Activated T-helper 17 cell treated with anti-CD3 and anti-CD28 coated beads, Interleukin-2, amount 50 U/mL, for 72 hours (primary cell): ENCODE data around the gene RTN4R. TPM values are rescaled to one million over a fixed set of nuclear protein-coding genes. Genes with fewer than 3 reads are reported as not detected.
"Not testable (repeated sequence)": the region's sequence is repeated elsewhere in the genome, so short reads cannot be mapped to it uniquely, and the experiment has no call there.

ENCODE experiments used
- ATAC-seq: fragments of 150-1000 bp; cut with Tn5 transposase; replicated peaks from 2 replicates; pipeline ENCODE4 v1.10.0; 2021; ENCODE audit warnings: mild to moderate bottlenecking, moderate library complexity
- H3K27ac Mint-ChIP-seq: one replicate; pipeline ENCODE4 v1.8.0; 2022; ENCODE audit warnings: mixed read lengths
- H3K27me3 Mint-ChIP-seq: one replicate; pipeline ENCODE4 v1.8.0; 2022; ENCODE audit warnings: mixed read lengths
- H3K36me3 Mint-ChIP-seq: one replicate; pipeline ENCODE4 v1.8.0; 2022; ENCODE audit warnings: low read depth, mild to moderate bottlenecking, mixed read lengths
- H3K4me1 Mint-ChIP-seq: one replicate; pipeline ENCODE4 v1.8.0; 2022; ENCODE audit warnings: mixed read lengths
- H3K4me3 Mint-ChIP-seq: one replicate; pipeline ENCODE4 v1.8.0; 2022; ENCODE audit warnings: mild to moderate bottlenecking, mixed read lengths
- H3K9me3 Mint-ChIP-seq: one replicate; pipeline ENCODE4 v1.8.0; 2022; ENCODE audit warnings: mixed read lengths
- total RNA-seq, 2 donors: library from RNA; stranded (reverse); gene quantifications; one replicate each; pipeline ENCODE4 v1.2.3, GENCODE V29; 2022

The RTN4R gene
- total RNA-seq, 2 donors from 2014 or later = 1.4 to 2.6 TPM

GRCh38 chr22:20284471-20285086 is 16.5 kb upstream of the RTN4R start:
- H3K4me3 Mint-ChIP-seq = no peak overlapping the region
- peaks cover under 1% of the 10 kb centered on the region for H3K27me3 Mint-ChIP-seq
- no peaks in the 10 kb centered on the region for H3K4me1 Mint-ChIP-seq
- H3K27ac Mint-ChIP-seq = no peak overlapping the region
- H3K36me3 Mint-ChIP-seq = no peaks in the 10 kb centered on the region
- ATAC-seq = no peak
- H3K9me3 Mint-ChIP-seq = no peaks in the 10 kb centered on the region

GRCh38 chr22:20283674-20284066 is 15.6 kb upstream of the RTN4R start:
- peaks cover 3% of the 10 kb centered on the region for H3K27me3 Mint-ChIP-seq
- no peaks in the 10 kb centered on the region for H3K4me1 Mint-ChIP-seq
- no peak overlapping the region for H3K4me3 Mint-ChIP-seq
- no peaks in the 10 kb centered on the region for H3K9me3 Mint-ChIP-seq
- no peaks in the 10 kb centered on the region for H3K36me3 Mint-ChIP-seq
- no peak overlapping the region for H3K27ac Mint-ChIP-seq
- no peak for ATAC-seq

DNA sequence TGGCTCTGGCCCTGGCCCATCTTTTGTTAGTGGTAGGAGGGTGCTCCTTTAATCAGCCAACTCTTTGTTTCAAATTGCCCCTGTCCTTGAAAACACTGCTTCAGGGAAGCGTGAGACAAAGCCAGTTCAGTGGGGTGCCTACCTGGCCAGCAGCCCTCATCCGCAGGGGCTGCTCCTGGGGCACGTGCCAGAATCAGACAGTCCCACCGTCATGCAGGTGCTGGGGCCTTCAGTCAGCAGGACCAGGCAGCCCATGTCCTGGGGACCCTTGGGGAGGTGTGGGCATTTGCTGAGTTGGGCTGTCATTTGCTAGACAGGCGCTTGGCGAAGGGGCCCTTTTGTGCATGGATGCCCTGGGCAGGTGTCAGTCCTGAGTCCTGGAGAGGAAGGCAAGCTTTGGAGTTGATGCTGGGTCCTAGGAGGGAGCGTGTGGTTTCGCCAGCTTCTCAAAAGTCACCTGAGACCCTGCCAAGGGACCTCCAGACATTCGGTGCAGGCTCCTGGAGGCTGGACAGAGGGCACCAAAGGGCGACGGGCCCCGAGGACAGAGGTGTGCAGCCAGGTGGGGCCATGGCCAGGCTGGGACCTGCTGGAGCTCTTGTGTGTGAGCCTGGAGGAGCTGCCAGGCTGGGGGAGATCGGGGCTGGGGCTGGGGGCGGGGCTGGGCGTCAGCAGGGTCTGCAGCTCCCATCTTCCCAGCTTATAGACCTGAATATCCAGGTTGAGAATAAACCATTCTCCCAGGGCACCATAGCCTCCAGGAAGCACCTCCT is 15.0 kb upstream of the RTN4R start:
- ATAC-seq = no peak
- H3K27ac Mint-ChIP-seq = no peak overlapping the region
- peaks cover 3% of the 10 kb centered on the region for H3K27me3 Mint-ChIP-seq
- no peak overlapping the region for H3K4me3 Mint-ChIP-seq
- H3K9me3 Mint-ChIP-seq = no peaks in the 10 kb centered on the region
- H3K4me1 Mint-ChIP-seq = no peaks in the 10 kb centered on the region
- no peaks in the 10 kb centered on the region for H3K36me3 Mint-ChIP-seq

- H3K4me3 Mint-ChIP-seq = no peak overlapping the region
- no peak overlapping the region for H3K27ac Mint-ChIP-seq
- no peak for ATAC-seq
- peaks cover 3% of the 10 kb centered on the region for H3K27me3 Mint-ChIP-seq
- no peaks in the 10 kb centered on the region for H3K36me3 Mint-ChIP-seq
- H3K9me3 Mint-ChIP-seq = no peaks in the 10 kb centered on the region
- H3K4me1 Mint-ChIP-seq = no peaks in the 10 kb centered on the region
These were observed 13.8 kb upstream of the RTN4R start for GRCh38 chr22:20281891-20282290.

DNA sequence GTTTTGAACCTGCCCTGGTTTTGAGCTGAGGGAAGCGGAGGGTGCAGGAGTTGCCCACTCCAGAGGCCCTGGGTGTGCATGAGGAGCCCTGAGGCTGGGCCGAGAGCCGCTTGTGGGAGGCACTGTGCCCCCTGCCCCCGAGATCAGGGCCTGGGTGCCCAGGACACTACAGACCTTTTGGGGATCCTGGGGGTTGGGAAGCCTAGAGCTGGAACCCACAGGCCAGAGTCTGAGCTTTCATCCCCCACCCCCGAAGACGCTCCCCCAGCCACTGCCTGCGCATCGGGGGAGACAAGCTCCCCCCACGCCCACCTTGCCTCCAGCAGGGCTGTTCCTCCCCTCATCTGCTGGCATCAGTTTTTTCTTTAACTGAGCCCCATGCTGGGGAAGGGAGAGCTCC is 13.4 kb upstream of the RTN4R start:
- H3K4me3 Mint-ChIP-seq, H3K9me3 Mint-ChIP-seq, H3K27ac Mint-ChIP-seq, ATAC-seq, H3K27me3 Mint-ChIP-seq, H3K4me1 Mint-ChIP-seq, H3K36me3 Mint-ChIP-seq: not testable (repeated sequence)

GRCh38 chr22:20280866-20281265 is 12.7 kb upstream of the RTN4R start:
- H3K27ac Mint-ChIP-seq = no peak overlapping the region

DNA sequence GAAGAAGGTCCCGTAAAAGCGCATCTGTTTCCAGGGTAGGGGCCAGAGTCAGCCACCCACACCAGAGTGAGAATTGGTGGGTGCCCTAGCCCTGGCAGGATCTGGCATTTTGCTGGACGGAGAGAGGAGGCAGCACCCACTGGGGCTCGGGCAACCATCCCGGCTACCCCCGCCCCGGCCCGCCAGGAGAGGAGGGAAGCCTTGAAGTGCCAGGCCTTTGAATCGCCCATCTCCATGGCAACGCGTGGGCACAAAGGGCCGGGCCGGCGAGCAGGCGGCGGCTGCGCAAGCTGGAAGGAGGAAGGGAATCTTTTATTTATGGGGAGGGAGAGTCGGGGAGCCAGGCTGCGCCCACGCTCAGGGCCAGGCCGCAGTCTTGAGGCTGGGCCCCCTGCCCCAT is 12.0 kb upstream of the RTN4R start:
- H3K27ac Mint-ChIP-seq, H3K4me3 Mint-ChIP-seq, H3K27me3 Mint-ChIP-seq, H3K9me3 Mint-ChIP-seq, H3K4me1 Mint-ChIP-seq, H3K36me3 Mint-ChIP-seq, ATAC-seq: not testable (repeated sequence)

More at GRCh38 chr22:20280866-20281265, 12.7 kb upstream of the RTN4R start:
- peaks cover 3% of the 10 kb centered on the region for H3K27me3 Mint-ChIP-seq
- no peaks in the 10 kb centered on the region for H3K36me3 Mint-ChIP-seq
- no peak for ATAC-seq
- no peaks in the 10 kb centered on the region for H3K9me3 Mint-ChIP-seq
- H3K4me3 Mint-ChIP-seq = no peak overlapping the region
- no peaks in the 10 kb centered on the region for H3K4me1 Mint-ChIP-seq

DNA sequence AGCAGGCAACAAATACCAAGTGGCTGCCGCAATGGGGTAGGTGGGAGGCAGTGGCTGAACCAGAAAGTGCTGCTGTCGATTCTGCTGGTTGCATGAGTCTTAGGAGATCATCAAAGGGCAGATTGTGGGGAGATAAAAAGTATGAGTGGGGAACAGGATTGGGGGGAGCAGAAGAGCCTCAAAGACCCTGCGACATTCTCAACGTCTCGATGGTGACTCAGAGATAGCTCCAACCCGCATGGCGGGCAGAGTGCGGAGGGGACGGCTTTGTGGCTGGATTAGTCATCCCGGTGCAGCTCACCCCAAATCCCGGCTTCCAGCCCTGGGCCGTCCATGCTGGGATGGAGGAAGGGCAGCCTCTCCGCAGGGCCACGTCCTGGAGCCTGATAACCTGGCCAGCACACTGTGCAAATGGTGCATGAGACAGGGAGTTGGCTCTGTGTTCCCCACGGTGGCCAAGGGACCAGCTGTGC is 11.6 kb upstream of the RTN4R start:
- no peaks in the 10 kb centered on the region for H3K9me3 Mint-ChIP-seq
- no peaks in the 10 kb centered on the region for H3K36me3 Mint-ChIP-seq
- no peak for ATAC-seq
- H3K4me3 Mint-ChIP-seq = no peak overlapping the region
- peaks cover 3% of the 10 kb centered on the region for H3K27me3 Mint-ChIP-seq
- H3K4me1 Mint-ChIP-seq = no peaks in the 10 kb centered on the region
- H3K27ac Mint-ChIP-seq = no peak overlapping the region

DNA sequence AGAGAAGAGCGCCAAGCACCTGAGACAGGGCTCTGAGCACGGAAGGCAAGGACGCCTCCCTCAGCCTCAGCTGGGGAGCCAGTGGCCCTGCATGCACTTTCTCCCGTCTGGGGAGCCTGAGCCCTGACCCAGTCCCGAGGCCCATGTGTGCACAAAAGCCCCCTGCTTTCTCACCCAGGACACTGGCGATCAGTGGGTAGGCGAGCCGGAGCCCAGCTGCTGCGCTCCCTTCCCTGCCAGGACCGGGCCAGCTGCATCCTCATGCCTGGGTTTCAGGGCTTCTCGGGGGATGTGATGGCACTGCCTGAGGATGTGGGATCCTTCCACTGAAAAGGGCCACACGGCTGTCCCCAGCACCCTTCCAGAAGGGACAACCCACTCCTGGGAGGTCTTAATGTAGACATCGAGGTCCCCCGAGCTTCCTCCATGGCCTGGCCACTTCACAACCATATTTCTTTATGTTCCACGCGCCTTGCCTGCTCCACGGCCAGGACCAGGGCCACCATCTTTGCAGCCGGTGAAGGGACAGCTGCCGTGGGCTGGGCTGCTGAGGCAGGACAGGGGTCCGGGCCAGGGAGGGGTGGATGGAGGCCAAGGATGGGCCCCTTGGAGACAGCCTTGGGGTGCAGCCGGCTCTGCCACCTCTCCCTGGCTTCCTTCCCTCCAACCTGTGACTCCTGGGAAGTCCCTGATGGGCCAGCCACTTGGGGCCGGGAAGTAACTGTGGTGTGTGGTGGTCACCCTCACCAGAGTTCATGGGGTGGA is 10.8 kb upstream of the RTN4R start:
- not testable (repeated sequence) for ATAC-seq, H3K4me1 Mint-ChIP-seq

DNA sequence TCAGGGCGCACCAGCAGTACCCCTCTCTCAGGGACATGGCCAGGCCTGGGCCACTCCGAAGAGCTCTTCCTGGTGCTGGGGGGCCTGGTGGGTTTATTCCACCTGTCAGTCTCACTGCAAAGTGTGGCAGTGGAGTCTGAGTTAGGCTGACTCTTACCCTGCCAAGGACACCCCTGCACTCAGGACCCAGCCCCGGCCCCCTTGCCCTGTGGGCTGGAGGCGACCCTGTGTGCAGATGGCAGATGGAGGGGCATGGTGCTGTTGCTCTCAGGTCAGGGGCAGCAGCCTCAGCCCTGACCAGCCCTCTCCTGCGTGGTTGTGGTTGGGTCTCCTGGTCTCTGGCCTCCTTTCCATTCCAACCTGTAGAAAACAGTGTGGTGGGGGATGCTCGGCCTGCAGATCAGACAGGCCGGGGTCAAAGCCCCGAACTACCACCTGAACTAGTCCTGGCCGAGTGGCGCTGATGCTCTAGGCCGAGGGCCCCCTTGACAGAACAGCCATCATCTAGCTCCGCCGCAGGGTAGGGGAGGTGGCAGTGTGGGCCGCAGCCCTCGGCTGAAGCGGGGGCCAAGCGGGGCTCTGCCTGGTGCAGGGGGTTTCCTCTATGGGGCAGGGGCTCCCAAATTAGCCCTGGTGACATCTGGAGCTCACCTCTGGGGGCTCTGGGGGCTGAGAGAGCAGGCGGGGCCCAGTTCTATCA is 10.0 kb upstream of the RTN4R start:
- ATAC-seq, H3K9me3 Mint-ChIP-seq, H3K27me3 Mint-ChIP-seq, H3K27ac Mint-ChIP-seq, H3K4me1 Mint-ChIP-seq, H3K36me3 Mint-ChIP-seq, H3K4me3 Mint-ChIP-seq: not testable (repeated sequence)

More for the DNA sequence above, 10.8 kb upstream of the RTN4R start:
- H3K36me3 Mint-ChIP-seq, H3K4me3 Mint-ChIP-seq, H3K27me3 Mint-ChIP-seq, H3K27ac Mint-ChIP-seq, H3K9me3 Mint-ChIP-seq: not testable (repeated sequence)

GRCh38 chr22:20276468-20276867 is 8.3 kb upstream of the RTN4R start:
- no peaks in the 10 kb centered on the region for H3K9me3 Mint-ChIP-seq
- H3K36me3 Mint-ChIP-seq = no peaks in the 10 kb centered on the region
- no peak for ATAC-seq
- no peak overlapping the region for H3K27ac Mint-ChIP-seq
- H3K4me3 Mint-ChIP-seq = no peak overlapping the region
- H3K27me3 Mint-ChIP-seq = peaks cover 3% of the 10 kb centered on the region
- no peaks in the 10 kb centered on the region for H3K4me1 Mint-ChIP-seq

GRCh38 chr22:20275836-20276235 is 7.7 kb upstream of the RTN4R start:
- Mint-ChIP-seq H3K4me3 (no peak overlapping the region), H3K27ac (no peak overlapping the region), H3K27me3 (peaks cover 3% of the 10 kb centered on the region), H3K36me3 (no peaks in the 10 kb centered on the region), H3K4me1 (no peaks in the 10 kb centered on the region), H3K9me3 (no peaks in the 10 kb centered on the region)
- ATAC-seq = no peak

- H3K27ac Mint-ChIP-seq, H3K4me1 Mint-ChIP-seq, H3K4me3 Mint-ChIP-seq, H3K9me3 Mint-ChIP-seq, ATAC-seq, H3K36me3 Mint-ChIP-seq, H3K27me3 Mint-ChIP-seq: not testable (repeated sequence)
These were observed 7.2 kb upstream of the RTN4R start for GRCh38 chr22:20275325-20275724.

DNA sequence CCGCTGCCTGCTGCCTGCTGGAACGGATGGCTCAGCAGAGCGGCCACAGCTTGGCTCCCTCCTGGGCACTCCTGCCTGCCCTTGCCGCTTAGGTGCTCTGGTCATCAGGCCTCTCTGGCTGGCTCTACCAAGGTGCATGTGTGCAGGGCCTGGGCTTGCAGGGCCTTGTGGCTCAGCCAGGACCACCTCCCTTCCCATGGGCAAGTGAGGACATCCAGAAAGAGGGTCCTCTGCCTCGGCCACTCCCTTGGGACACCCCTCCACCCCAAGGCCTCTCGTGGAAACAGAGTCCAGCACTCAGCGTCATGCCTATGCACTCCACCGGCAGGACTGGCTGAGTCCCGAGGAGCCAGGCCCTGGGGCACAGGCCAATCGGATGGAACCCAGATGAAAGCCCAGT is 6.3 kb upstream of the RTN4R start:
- H3K4me1 Mint-ChIP-seq, H3K4me3 Mint-ChIP-seq, ATAC-seq, H3K27ac Mint-ChIP-seq, H3K36me3 Mint-ChIP-seq, H3K27me3 Mint-ChIP-seq, H3K9me3 Mint-ChIP-seq: not testable (repeated sequence)
